ENCODE results near the gene CCDC33.

CCDC33 gene

GRCh38 chr15:74201710-74202420 lies 34.3 kb upstream of the CCDC33 start:
- peaks cover 4% of the 10 kb centered on the region for H3K4me1 ChIP-seq (ENCODE audit: control insufficient read depth, insufficient read depth, low read length)
- H3K9ac ChIP-seq (ENCODE audit: low read length): no peak overlapping the region
- H3K36me3 ChIP-seq (ENCODE audit: control insufficient read depth, insufficient read depth, low read length): no peaks in the 10 kb centered on the region
- peaks cover 3% of the 10 kb centered on the region for H3K27me3 ChIP-seq (ENCODE audit: control insufficient read depth, insufficient read depth, low read length)
- H3K27ac ChIP-seq (ENCODE audit: low read depth, low read length): no peak overlapping the region
- H3K4me3 ChIP-seq (ENCODE audit: low read length): no peak overlapping the region

GRCh38 chr15:74202452-74203401 lies 33.4 kb upstream of the CCDC33 start, which contains the start of gene STRA6:
STRA6 (minus strand) TSS chr15:74202787; CDS start chr15:74202267, 520 bp downstream.
- Histone ChIP-seq H3K4me1 (ENCODE audit: control insufficient read depth, insufficient read depth, low read length) (peaks cover 4% of the 10 kb centered on the region), H3K4me3 (ENCODE audit: low read length) (no peak within 1 kb of the TSS), H3K36me3 (ENCODE audit: control insufficient read depth, insufficient read depth, low read length) (no peaks in the 10 kb centered on the region), H3K27ac (ENCODE audit: low read depth, low read length) (no peak within 1 kb of the TSS), H3K27me3 (ENCODE audit: control insufficient read depth, insufficient read depth, low read length) (peaks cover 3% of the 10 kb centered on the region), H3K9ac (ENCODE audit: low read length) (no peak within 1 kb of the TSS)

GRCh38 chr15:74203914-74204431 lies 32.2 kb upstream of the CCDC33 start:
- Histone ChIP-seq H3K9ac (ENCODE audit: low read length) (no peak overlapping the region), H3K27me3 (ENCODE audit: control insufficient read depth, insufficient read depth, low read length) (peaks cover 3% of the 10 kb centered on the region), H3K27ac (ENCODE audit: low read depth, low read length) (no peak overlapping the region), H3K4me1 (ENCODE audit: control insufficient read depth, insufficient read depth, low read length) (peaks cover 4% of the 10 kb centered on the region), H3K36me3 (ENCODE audit: control insufficient read depth, insufficient read depth, low read length) (no peaks in the 10 kb centered on the region), H3K4me3 (ENCODE audit: low read length) (no peak overlapping the region)

- Histone ChIP-seq H3K9ac (ENCODE audit: low read length) (no peak overlapping the region), H3K36me3 (ENCODE audit: control insufficient read depth, insufficient read depth, low read length) (no peaks in the 10 kb centered on the region), H3K4me1 (ENCODE audit: control insufficient read depth, insufficient read depth, low read length) (peaks cover 2% of the 10 kb centered on the region), H3K27ac (ENCODE audit: low read depth, low read length) (no peak overlapping the region), H3K4me3 (ENCODE audit: low read length) (no peak overlapping the region), H3K27me3 (ENCODE audit: control insufficient read depth, insufficient read depth, low read length) (peaks cover 3% of the 10 kb centered on the region)
These were observed 30.6 kb upstream of the CCDC33 start for GRCh38 chr15:74205582-74205947.

- no peak overlapping the region for H3K9ac ChIP-seq (ENCODE audit: low read length)
- no peaks in the 10 kb centered on the region for H3K4me1 ChIP-seq (ENCODE audit: control insufficient read depth, insufficient read depth, low read length)
- H3K27ac ChIP-seq (ENCODE audit: low read depth, low read length): no peak overlapping the region
- H3K4me3 ChIP-seq (ENCODE audit: low read length): no peak overlapping the region
- peaks cover under 1% of the 10 kb centered on the region for H3K27me3 ChIP-seq (ENCODE audit: control insufficient read depth, insufficient read depth, low read length)
- H3K36me3 ChIP-seq (ENCODE audit: control insufficient read depth, insufficient read depth, low read length): no peaks in the 10 kb centered on the region
These were observed 29.3 kb upstream of the CCDC33 start for GRCh38 chr15:74206801-74207281.

- Histone ChIP-seq H3K9ac (ENCODE audit: low read length) (no peak overlapping the region), H3K27ac (ENCODE audit: low read depth, low read length) (no peak overlapping the region), H3K4me1 (ENCODE audit: control insufficient read depth, insufficient read depth, low read length) (no peaks in the 10 kb centered on the region), H3K27me3 (ENCODE audit: control insufficient read depth, insufficient read depth, low read length) (no peaks in the 10 kb centered on the region), H3K36me3 (ENCODE audit: control insufficient read depth, insufficient read depth, low read length) (no peaks in the 10 kb centered on the region), H3K4me3 (ENCODE audit: low read length) (no peak overlapping the region)
These were observed 28.3 kb upstream of the CCDC33 start for GRCh38 chr15:74207652-74208440.

- Histone ChIP-seq H3K9ac (ENCODE audit: low read length) (no peak overlapping the region), H3K4me1 (ENCODE audit: control insufficient read depth, insufficient read depth, low read length) (no peaks in the 10 kb centered on the region), H3K36me3 (ENCODE audit: control insufficient read depth, insufficient read depth, low read length) (no peaks in the 10 kb centered on the region), H3K4me3 (ENCODE audit: low read length) (no peak overlapping the region), H3K27me3 (ENCODE audit: control insufficient read depth, insufficient read depth, low read length) (no peaks in the 10 kb centered on the region), H3K27ac (ENCODE audit: low read depth, low read length) (no peak overlapping the region)
These were observed 27.6 kb upstream of the CCDC33 start for GRCh38 chr15:74208496-74208895.

- Histone ChIP-seq H3K9ac (ENCODE audit: low read length) (no peak overlapping the region), H3K4me3 (ENCODE audit: low read length) (no peak overlapping the region), H3K4me1 (ENCODE audit: control insufficient read depth, insufficient read depth, low read length) (no peaks in the 10 kb centered on the region), H3K36me3 (ENCODE audit: control insufficient read depth, insufficient read depth, low read length) (no peaks in the 10 kb centered on the region), H3K27ac (ENCODE audit: low read depth, low read length) (no peak overlapping the region), H3K27me3 (ENCODE audit: control insufficient read depth, insufficient read depth, low read length) (no peaks in the 10 kb centered on the region)
These were observed 27.1 kb upstream of the CCDC33 start for GRCh38 chr15:74208901-74209559.

GRCh38 chr15:74209560-74209958 lies 26.6 kb upstream of the CCDC33 start:
- Histone ChIP-seq H3K27ac (ENCODE audit: low read depth, low read length) (no peak overlapping the region), H3K27me3 (ENCODE audit: control insufficient read depth, insufficient read depth, low read length) (no peaks in the 10 kb centered on the region), H3K4me3 (ENCODE audit: low read length) (no peak overlapping the region), H3K9ac (ENCODE audit: low read length) (no peak overlapping the region), H3K4me1 (ENCODE audit: control insufficient read depth, insufficient read depth, low read length) (no peaks in the 10 kb centered on the region), H3K36me3 (ENCODE audit: control insufficient read depth, insufficient read depth, low read length) (no peaks in the 10 kb centered on the region)

- Histone ChIP-seq H3K27me3 (ENCODE audit: control insufficient read depth, insufficient read depth, low read length) (no peaks in the 10 kb centered on the region), H3K4me1 (ENCODE audit: control insufficient read depth, insufficient read depth, low read length) (no peaks in the 10 kb centered on the region), H3K9ac (ENCODE audit: low read length) (no peak overlapping the region), H3K4me3 (ENCODE audit: low read length) (no peak overlapping the region), H3K36me3 (ENCODE audit: control insufficient read depth, insufficient read depth, low read length) (no peaks in the 10 kb centered on the region), H3K27ac (ENCODE audit: low read depth, low read length) (no peak overlapping the region)
These were observed 26.0 kb upstream of the CCDC33 start for GRCh38 chr15:74209997-74210671.

- H3K27me3 ChIP-seq (ENCODE audit: control insufficient read depth, insufficient read depth, low read length): no peaks in the 10 kb centered on the region
- H3K4me3 ChIP-seq (ENCODE audit: low read length): no peak overlapping the region
- no peaks in the 10 kb centered on the region for H3K4me1 ChIP-seq (ENCODE audit: control insufficient read depth, insufficient read depth, low read length)
- no peak overlapping the region for H3K9ac ChIP-seq (ENCODE audit: low read length)
- no peaks in the 10 kb centered on the region for H3K36me3 ChIP-seq (ENCODE audit: control insufficient read depth, insufficient read depth, low read length)
- no peak overlapping the region for H3K27ac ChIP-seq (ENCODE audit: low read depth, low read length)
These were observed 25.4 kb upstream of the CCDC33 start for GRCh38 chr15:74210729-74211128.
